Measurements from ENCODE around the gene ZMYND8.

DNA sequence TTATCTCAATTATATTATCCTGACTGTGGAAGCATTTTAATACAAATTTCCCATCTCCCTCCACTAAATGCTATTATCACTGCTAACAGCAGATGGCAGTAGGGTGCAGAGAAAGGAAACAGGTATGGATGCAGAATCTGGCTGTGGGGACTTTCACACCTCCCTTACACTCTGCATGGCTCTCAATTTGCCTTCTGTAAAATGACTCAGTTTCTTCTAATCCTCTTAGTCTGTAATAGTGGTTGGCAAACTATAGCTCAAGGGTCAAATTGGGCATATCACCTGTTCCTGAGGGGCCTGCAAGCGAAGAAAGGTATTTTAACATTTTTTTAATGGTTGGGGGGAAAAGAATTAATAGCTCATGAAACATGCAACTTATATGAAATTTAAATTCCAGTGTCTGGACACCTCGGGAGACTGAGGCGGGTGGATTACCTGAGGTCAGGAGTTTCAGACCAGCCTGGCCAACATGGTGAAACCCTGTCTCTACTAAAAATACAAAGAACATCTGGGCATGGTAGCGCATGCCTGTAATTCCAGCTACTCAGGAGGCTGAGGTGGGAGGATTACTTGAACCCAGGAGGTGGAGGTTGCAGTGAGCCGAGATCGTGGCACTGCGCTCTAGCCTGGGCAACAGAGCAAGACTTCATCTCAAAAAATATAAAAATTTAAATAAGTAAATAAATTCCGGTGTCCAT, 83.5 kb downstream of the ZMYND8 start:
- TF ChIP-seq, protein P1, sequence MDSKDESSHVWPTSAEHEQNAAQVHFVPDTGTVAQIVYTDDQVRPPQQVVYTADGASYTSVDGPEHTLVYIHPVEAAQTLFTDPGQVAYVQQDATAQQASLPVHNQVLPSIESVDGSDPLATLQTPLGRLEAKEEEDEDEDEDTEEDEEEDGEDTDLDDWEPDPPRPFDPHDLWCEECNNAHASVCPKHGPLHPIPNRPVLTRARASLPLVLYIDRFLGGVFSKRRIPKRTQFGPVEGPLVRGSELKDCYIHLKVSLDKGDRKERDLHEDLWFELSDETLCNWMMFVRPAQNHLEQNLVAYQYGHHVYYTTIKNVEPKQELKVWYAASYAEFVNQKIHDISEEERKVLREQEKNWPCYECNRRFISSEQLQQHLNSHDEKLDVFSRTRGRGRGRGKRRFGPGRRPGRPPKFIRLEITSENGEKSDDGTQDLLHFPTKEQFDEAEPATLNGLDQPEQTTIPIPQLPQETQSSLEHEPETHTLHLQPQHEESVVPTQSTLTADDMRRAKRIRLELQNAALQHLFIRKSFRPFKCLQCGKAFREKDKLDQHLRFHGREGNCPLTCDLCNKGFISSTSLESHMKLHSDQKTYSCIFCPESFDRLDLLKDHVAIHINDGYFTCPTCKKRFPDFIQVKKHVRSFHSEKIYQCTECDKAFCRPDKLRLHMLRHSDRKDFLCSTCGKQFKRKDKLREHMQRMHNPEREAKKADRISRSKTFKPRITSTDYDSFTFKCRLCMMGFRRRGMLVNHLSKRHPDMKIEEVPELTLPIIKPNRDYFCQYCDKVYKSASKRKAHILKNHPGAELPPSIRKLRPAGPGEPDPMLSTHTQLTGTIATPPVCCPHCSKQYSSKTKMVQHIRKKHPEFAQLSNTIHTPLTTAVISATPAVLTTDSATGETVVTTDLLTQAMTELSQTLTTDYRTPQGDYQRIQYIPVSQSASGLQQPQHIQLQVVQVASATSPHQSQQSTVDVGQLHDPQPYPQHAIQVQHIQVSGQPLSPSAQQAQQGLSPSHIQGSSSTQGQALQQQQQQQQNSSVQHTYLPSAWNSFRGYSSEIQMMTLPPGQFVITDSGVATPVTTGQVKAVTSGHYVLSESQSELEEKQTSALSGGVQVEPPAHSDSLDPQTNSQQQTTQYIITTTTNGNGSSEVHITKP (tag by site-specific recombination; IDR thresholded peaks at IDR 0.05), result no peak
- peak; percentile 52; the same call in 1 of the 2 replicates for TF ChIP-seq SCRT2 (tag by site-specific recombination; IDR thresholded peaks at IDR 0.05)

Data from HEK293 (cell line).